ENCODE measurements around the gene MVP. TPM values are rescaled to one million over a fixed set of nuclear protein-coding genes. Genes with fewer than 3 reads are reported as not detected.

Gene MVP
- total RNA-seq, 1 experiment from 2014 or later: 75.1 TPM

DNA sequence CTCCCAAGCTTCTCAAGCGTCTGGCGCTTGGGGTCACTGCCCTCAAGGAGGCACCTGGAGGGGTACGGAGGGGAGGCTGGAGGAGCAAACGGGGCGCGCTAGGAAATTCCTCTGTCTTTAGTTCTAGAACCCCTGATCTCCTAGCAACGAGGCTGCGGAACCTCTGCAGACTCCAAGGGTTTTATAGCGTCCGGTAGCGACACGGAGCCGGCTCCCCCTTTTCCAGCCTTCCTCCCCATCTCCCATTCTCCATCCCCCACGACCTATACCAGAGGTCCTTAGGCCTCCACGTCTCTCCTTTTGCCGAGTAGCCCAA is 43.4 kb downstream of the MVP start (continued):
- TF ChIP-seq CTCF (IDR thresholded peaks at IDR 0.05 in 2 of 3, conservative IDR thresholded peaks at IDR 0.05 in 1 of 3; ENCODE audit: borderline replicate concordance in 1 of 3, insufficient read depth in 1 of 3, low read depth in 2 of 3, low read length in 2 of 3) (no peak), POLR2AphosphoS5 (IDR thresholded peaks at IDR 0.05; ENCODE audit: low read depth, low read length) (no peak), ZBTB33 (IDR thresholded peaks at IDR 0.05; ENCODE audit: extremely low read depth, insufficient replicate concordance, low read length) (no peak), CEBPB (IDR thresholded peaks at IDR 0.05; ENCODE audit: low read depth) (no peak), EZH2phosphoT487 (IDR thresholded peaks at IDR 0.05; ENCODE audit: borderline replicate concordance) (no peak), EZH2 (IDR thresholded peaks at IDR 0.05) (no peak)

DNA sequence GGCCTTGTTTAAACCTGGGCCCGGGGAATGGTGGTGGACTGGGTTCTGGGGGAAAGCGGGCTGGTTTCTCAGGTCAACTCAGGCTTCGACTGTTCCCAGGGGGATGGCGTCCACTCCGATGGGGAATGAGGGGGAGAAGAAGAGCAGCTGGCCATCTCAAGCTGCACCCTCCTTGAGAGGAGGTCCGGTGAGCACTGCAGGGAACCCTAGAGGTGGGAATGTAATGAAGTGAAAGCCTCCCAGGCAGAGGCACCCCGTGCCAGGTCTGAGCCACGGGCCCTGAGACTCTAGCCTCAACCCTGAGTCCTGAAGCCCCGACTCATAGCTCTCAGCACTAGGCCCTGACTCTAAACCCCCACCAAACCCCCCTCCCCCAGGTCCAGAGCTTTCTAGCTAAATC is 43.9 kb downstream of the MVP start:
- H3K79me2 ChIP-seq (ENCODE audit: insufficient read depth, low read length): peaks cover 20% of the 10 kb centered on the region
- POLR2A ChIA-PET: no interaction called here
- CTCF ChIA-PET: interaction anchor here (0.5 to 3.0 kb wide), 2 partner anchors 16 to 751 kb away, joined by 3 to 19 read pairs; no protein-coding TSS in a partner anchor
- no peak overlapping the region for H3K9ac ChIP-seq (ENCODE audit: low read length)
- H3K4me1 ChIP-seq (ENCODE audit: control insufficient read depth in 1 of 2, insufficient read depth in 2 of 2, low read length in 2 of 2): peaks cover 0 to 24% of the 10 kb centered on the region in 2 experiments; a peak in 3 of 4 replicates
- H2AFZ ChIP-seq (ENCODE audit: low read depth, low read length, poor library complexity, severe bottlenecking): no peak overlapping the region
- ATAC-seq: no peak
- RAD21 ChIA-PET (ENCODE audit: low non-redundant PET in 1 of 2, low total read pairs in 2 of 2, uncharacterized antibody in 2 of 2, unreplicated experiment in 2 of 2): no interaction called here
- intact Hi-C loops (cut with micrococcal nuclease): loop anchor here (5.0 kb wide), 1 partner anchor 47 kb away; the partner anchor contains the start of gene PAGR1
- H3K36me3 ChIP-seq (ENCODE audit: control insufficient read depth in 1 of 2, insufficient read depth in 2 of 2, low read length in 2 of 2): peaks cover 8 to 9% of the 10 kb centered on the region in 2 experiments; a peak in 2 of 4 replicates
- H3K4me2 ChIP-seq (ENCODE audit: low read length): no peak overlapping the region
- no peak overlapping the region for H3K4me3 ChIP-seq (replicated peaks in 1 of 2; ENCODE audit: low read depth in 1 of 2, low read length in 2 of 2)
- H3K9me3 ChIP-seq (ENCODE audit: control insufficient read depth in 1 of 2, insufficient read depth in 1 of 2, low read depth in 1 of 2, low read length in 2 of 2): no peaks in the 10 kb centered on the region
- no TSS peak for BruUV-seq (replicated peaks)
- no peak for DNase-seq (ENCODE audit: low read depth, low spot score)
- H3K27ac ChIP-seq (ENCODE audit: low read depth, low read length): no peak overlapping the region
- H3K9me2 ChIP-seq (ENCODE audit: insufficient read depth): no peaks in the 10 kb centered on the region
- H3K27me3 ChIP-seq (ENCODE audit: insufficient read depth, low read length): no peaks in the 10 kb centered on the region
- no peak for TF ChIP-seq ZNF274 (IDR thresholded peaks at IDR 0.05; ENCODE audit: low read depth, low read length)
- TF ChIP-seq REST (IDR thresholded peaks at IDR 0.05; ENCODE audit: low read depth): no peak
- TF ChIP-seq CBX3 (IDR thresholded peaks at IDR 0.05; ENCODE audit: low read depth): no peak
- TF ChIP-seq, protein P1, sequence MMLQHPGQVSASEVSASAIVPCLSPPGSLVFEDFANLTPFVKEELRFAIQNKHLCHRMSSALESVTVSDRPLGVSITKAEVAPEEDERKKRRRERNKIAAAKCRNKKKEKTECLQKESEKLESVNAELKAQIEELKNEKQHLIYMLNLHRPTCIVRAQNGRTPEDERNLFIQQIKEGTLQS (IDR thresholded peaks at IDR 0.05): no peak
- H4K20me1 ChIP-seq (ENCODE audit: insufficient read depth): no peaks in the 10 kb centered on the region

Data from HCT116 (cell line).